ENCODE results near the gene ISLR.

The ISLR gene

GRCh38 chr15:74136814-74137536, 36.5 kb upstream of the ISLR start:
- no peak for DNase-seq (ENCODE audit: low read depth)
- TF ChIP-seq MYC (IDR thresholded peaks at IDR 0.05; ENCODE audit: low read depth, low read length) (no peak), POLR2A (IDR thresholded peaks at IDR 0.05; ENCODE audit: extremely low read depth, insufficient read length) (no peak)
- TF ChIP-seq, protein P1, sequence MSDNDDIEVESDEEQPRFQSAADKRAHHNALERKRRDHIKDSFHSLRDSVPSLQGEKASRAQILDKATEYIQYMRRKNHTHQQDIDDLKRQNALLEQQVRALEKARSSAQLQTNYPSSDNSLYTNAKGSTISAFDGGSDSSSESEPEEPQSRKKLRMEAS (IDR thresholded peaks at IDR 0.05; ENCODE audit: low read depth, low read length) = no peak
- TF ChIP-seq, protein P2, sequence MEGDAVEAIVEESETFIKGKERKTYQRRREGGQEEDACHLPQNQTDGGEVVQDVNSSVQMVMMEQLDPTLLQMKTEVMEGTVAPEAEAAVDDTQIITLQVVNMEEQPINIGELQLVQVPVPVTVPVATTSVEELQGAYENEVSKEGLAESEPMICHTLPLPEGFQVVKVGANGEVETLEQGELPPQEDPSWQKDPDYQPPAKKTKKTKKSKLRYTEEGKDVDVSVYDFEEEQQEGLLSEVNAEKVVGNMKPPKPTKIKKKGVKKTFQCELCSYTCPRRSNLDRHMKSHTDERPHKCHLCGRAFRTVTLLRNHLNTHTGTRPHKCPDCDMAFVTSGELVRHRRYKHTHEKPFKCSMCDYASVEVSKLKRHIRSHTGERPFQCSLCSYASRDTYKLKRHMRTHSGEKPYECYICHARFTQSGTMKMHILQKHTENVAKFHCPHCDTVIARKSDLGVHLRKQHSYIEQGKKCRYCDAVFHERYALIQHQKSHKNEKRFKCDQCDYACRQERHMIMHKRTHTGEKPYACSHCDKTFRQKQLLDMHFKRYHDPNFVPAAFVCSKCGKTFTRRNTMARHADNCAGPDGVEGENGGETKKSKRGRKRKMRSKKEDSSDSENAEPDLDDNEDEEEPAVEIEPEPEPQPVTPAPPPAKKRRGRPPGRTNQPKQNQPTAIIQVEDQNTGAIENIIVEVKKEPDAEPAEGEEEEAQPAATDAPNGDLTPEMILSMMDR (IDR thresholded peaks at IDR 0.05; ENCODE audit: low read depth, low read length) = no peak
- H3K4me3 ChIP-seq (ENCODE audit: low read depth, low read length) = no peak overlapping the region

- TF ChIP-seq, protein P1 (IDR thresholded peaks at IDR 0.05; ENCODE audit: low read depth, low read length) = no peak
- no peak for TF ChIP-seq MYC (IDR thresholded peaks at IDR 0.05; ENCODE audit: low read depth, low read length)
- TF ChIP-seq, protein P2 (IDR thresholded peaks at IDR 0.05; ENCODE audit: low read depth, low read length) = no peak
- TF ChIP-seq POLR2A (IDR thresholded peaks at IDR 0.05; ENCODE audit: extremely low read depth, insufficient read length) = no peak
- no peak overlapping the region for H3K4me3 ChIP-seq (ENCODE audit: low read depth, low read length)
- no peak for DNase-seq (ENCODE audit: low read depth)
These were observed 36.0 kb upstream of the ISLR start for GRCh38 chr15:74137537-74137894.

DNA sequence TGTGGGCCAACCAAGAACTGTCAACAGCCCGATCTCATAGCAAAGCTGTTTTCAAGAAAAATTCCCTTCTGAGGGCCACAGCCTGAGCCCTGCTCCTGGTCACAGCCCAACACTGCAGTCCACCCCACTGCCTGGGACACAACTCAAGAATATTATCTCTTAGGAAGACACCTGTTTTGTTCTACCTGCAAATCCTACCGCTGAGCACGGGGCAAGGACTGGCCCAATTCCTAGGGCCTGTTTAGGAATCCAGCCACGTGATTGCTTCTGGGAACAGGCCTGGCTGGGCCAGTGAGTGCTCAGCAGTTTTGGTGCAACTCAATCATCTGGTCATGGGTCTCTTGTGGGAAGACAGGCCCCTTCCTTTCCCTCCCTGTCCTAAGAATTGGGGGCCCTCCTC, 34.9 kb upstream of the ISLR start:
- no peak for DNase-seq (ENCODE audit: low read depth)
- H3K4me3 ChIP-seq (ENCODE audit: low read depth, low read length) = no peak overlapping the region

GRCh38 chr15:74141591-74141990, 31.9 kb upstream of the ISLR start:
- TF ChIP-seq MYC (IDR thresholded peaks at IDR 0.05; ENCODE audit: low read depth, low read length) = no peak
- TF ChIP-seq, protein P2 (IDR thresholded peaks at IDR 0.05; ENCODE audit: low read depth, low read length) = no peak
- TF ChIP-seq, protein P1 (IDR thresholded peaks at IDR 0.05; ENCODE audit: low read depth, low read length) = no peak
- no peak for DNase-seq (ENCODE audit: low read depth)
- H3K4me3 ChIP-seq (ENCODE audit: low read depth, low read length) = no peak overlapping the region

More for the DNA sequence above, 34.9 kb upstream of the ISLR start:
- TF ChIP-seq POLR2A (IDR thresholded peaks at IDR 0.05; ENCODE audit: extremely low read depth, insufficient read length) (no peak), MYC (IDR thresholded peaks at IDR 0.05; ENCODE audit: low read depth, low read length) (no peak)
- TF ChIP-seq, protein P2 (IDR thresholded peaks at IDR 0.05; ENCODE audit: low read depth, low read length) = no peak
- TF ChIP-seq, protein P1 (IDR thresholded peaks at IDR 0.05; ENCODE audit: low read depth, low read length) = no peak

- TF ChIP-seq, protein P2 (IDR thresholded peaks at IDR 0.05; ENCODE audit: low read depth, low read length) = peak; percentile 16
- TF ChIP-seq, protein P1 (IDR thresholded peaks at IDR 0.05; ENCODE audit: low read depth, low read length) = no peak
- DNase-seq (ENCODE audit: low read depth) = peak; percentile 46
- H3K4me3 ChIP-seq (ENCODE audit: low read depth, low read length) = no peak overlapping the region
These were observed 29.2 kb upstream of the ISLR start for GRCh38 chr15:74144153-74144775.

Data from NB4 (cell line).